K562 (cell line): ENCODE measurements around the gene EIF3M. TPM values are rescaled to one million over a fixed set of nuclear protein-coding genes. Genes with fewer than 3 reads are reported as not detected.

Experiments used
- ATAC-seq: fragments of 200-7000 bp; cut with Tn5 transposase; 3 replicates; pipeline ENCODE4 v1.9.1; 2020; ENCODE audit warnings: moderate library complexity
- BruUV-seq: library from RNA; stranded (reverse); fragments of 400-500 nt; replicated peaks from 2 replicates; lab custom pipeline; 2021; lab: Mats Ljungman, UMichigan
- CTCF ChIA-PET: fragments of 300-600 bp; formaldehyde crosslinking; extraction: SDS; loops from one replicate; lab custom pipeline; 2021; ENCODE audit warnings: low intra/inter-chr PET ratio; lab: Yijun Ruan, JAX
- POLR2A ChIA-PET: fragments of 300-600, 350-650 bp; sonication (Branson Sonifier 250); formaldehyde crosslinking; extraction: SDS; loops from one replicate; lab custom pipeline; 2021; ENCODE audit warnings: antibody characterized with exemption, inconsistent platforms; lab: Yijun Ruan, JAX
- DNase-seq, 4 experiments: peaks; one replicate each; pipeline versions ENCODE4 v3.0.0 to v3.0.0-alpha.2; 2011 to 2018; ENCODE audit warnings: low spot score in 3 of 4, mixed read lengths in 3 of 4; ENCODE audit errors: extremely low read depth in 1 of 4
- FAIRE-seq: peaks from 2 replicates; lab custom pipeline; 2011; peaks lifted over from hg19 to GRCh38; lab: Jason Lieb, UNC
- H2AFZ ChIP-seq: 2 replicates; pipeline ENCODE4 v1.6.0; 2011; ENCODE audit warnings: low read depth, low read length, control low read depth, inconsistent platforms
- H3K27ac ChIP-seq: fragments of 200-600 bp; 3 replicates; pipeline ENCODE4 v1.8.0; 2011; ENCODE audit warnings: low read depth, mild to moderate bottlenecking, control low read depth, inconsistent platforms, low read length, moderate library complexity, mixed read lengths; ENCODE audit errors: extremely low read depth
- H3K27me3 ChIP-seq, 2 experiments: fragments of 300-600 bp in 1 of 2; 2 replicates in 1 of 2; 3 replicates in 1 of 2; pipeline versions ENCODE4 v1.6.0 to v1.8.0; 2011; ENCODE audit warnings: inconsistent platforms in 2 of 2, low read length in 2 of 2, mild to moderate bottlenecking in 1 of 2, mixed read lengths in 1 of 2, moderate library complexity in 1 of 2; ENCODE audit not compliant: control insufficient read depth in 2 of 2, insufficient read depth in 2 of 2
- H3K36me3 ChIP-seq: fragments of 300-600 bp; 3 replicates; pipeline ENCODE4 v1.8.0; 2011; ENCODE audit warnings: mild to moderate bottlenecking, low read length, inconsistent platforms; ENCODE audit not compliant: control insufficient read depth, insufficient read depth
- H3K4me1 ChIP-seq, 2 experiments: fragments of 200-600 bp in 1 of 2; replicated peaks in 1 of 2; 2 replicates in 1 of 2; 3 replicates in 1 of 2; pipeline versions ENCODE4 v1.5.1 to v1.8.0; 2011; ENCODE audit warnings: inconsistent platforms in 2 of 2, low read length in 2 of 2, mild to moderate bottlenecking in 1 of 2, mixed read lengths in 1 of 2, moderate library complexity in 1 of 2; ENCODE audit not compliant: control insufficient read depth in 2 of 2, insufficient read depth in 2 of 2
- H3K4me2 ChIP-seq: 2 replicates; pipeline ENCODE4 v1.6.1; 2011; ENCODE audit warnings: low read length, control low read depth, inconsistent platforms, mixed read lengths; ENCODE audit not compliant: insufficient read depth
- H3K4me3 ChIP-seq: fragments of 200-600 bp; sonication (generic), shearing (Covaris generic); 2 replicates; pipeline ENCODE4 v1.5.1; 2016; ENCODE audit warnings: control low read depth, inconsistent platforms
- H3K79me2 ChIP-seq: fragments of 200-600 bp; 3 replicates; pipeline ENCODE4 v1.8.0; 2011; ENCODE audit warnings: low read length, inconsistent platforms; ENCODE audit not compliant: control insufficient read depth, insufficient read depth
- H3K9ac ChIP-seq, 2 experiments: 2 replicates each; pipeline versions ENCODE4 v1.6.0 to v1.6.1; 2011; ENCODE audit warnings: low read depth in 2 of 2, low read length in 2 of 2, control low read depth in 1 of 2, inconsistent platforms in 1 of 2, mild to moderate bottlenecking in 1 of 2, mixed read lengths in 1 of 2; ENCODE audit not compliant: insufficient read depth in 1 of 2
- H3K9me1 ChIP-seq: one replicate; pipeline ENCODE4 v1.6.0; 2011; ENCODE audit warnings: inconsistent platforms, mild to moderate bottlenecking, low read length, moderate library complexity; ENCODE audit not compliant: control insufficient read depth, insufficient read depth
- H3K9me3 ChIP-seq: replicated peaks from 2 replicates; pipeline ENCODE4 v1.5.1; 2011; ENCODE audit warnings: low read depth, low read length, inconsistent platforms; ENCODE audit not compliant: control insufficient read depth, insufficient read depth
- H4K20me1 ChIP-seq: replicated peaks from 2 replicates; pipeline ENCODE4 v1.6.1; 2011; ENCODE audit warnings: low read length, inconsistent platforms, mixed read lengths; ENCODE audit not compliant: control insufficient read depth, insufficient read depth
- ARID1B ChIP-seq: fragments of 450-650 bp; IDR thresholded peaks from 2 replicates; pipeline ENCODE4 v1.6.1; 2016; ENCODE audit warnings: antibody characterized with exemption, mild to moderate bottlenecking, inconsistent platforms
- BDP1 ChIP-seq: IDR thresholded peaks from 3 replicates; pipeline ENCODE4 v1.6.1; 2011; ENCODE audit not compliant: insufficient read length, insufficient read depth
- CBX5 ChIP-seq: IDR thresholded peaks from 2 replicates; pipeline ENCODE4 v1.6.1; 2014; ENCODE audit warnings: low read depth, borderline replicate concordance
- EGR1 ChIP-seq: fragments of 450-650 bp; conservative IDR thresholded peaks from 2 replicates; pipeline ENCODE4 v1.6.1; 2017; ENCODE audit warnings: mild to moderate bottlenecking
- HDAC1 ChIP-seq, 2 experiments: fragments of 450-650 bp; IDR thresholded peaks; 2 replicates each; pipeline ENCODE4 v1.6.1; 2016 to 2017; ENCODE audit warnings: inconsistent platforms in 1 of 2, mild to moderate bottlenecking in 1 of 2, moderate library complexity in 1 of 2
- IFI16 ChIP-seq: fragments of 250-450 bp; sonication (Bioruptor Pico); IDR thresholded peaks from 2 replicates; pipeline ENCODE4 v2.1.2; 2022; ENCODE audit warnings: mild to moderate bottlenecking, inconsistent platforms
- NEUROD1 ChIP-seq: fragments of 150-350 bp; IDR thresholded peaks from 2 replicates; pipeline ENCODE4 v1.6.1; 2014; ENCODE audit warnings: borderline replicate concordance, low read length, low read depth; ENCODE audit not compliant: partially characterized antibody
- PHF21A ChIP-seq: fragments of 450-650 bp; IDR thresholded peaks from 2 replicates; pipeline ENCODE4 v1.6.1; 2017; ENCODE audit warnings: low read depth, borderline replicate concordance
- PHTF2 ChIP-seq: fragments of 250-450 bp; sonication (Bioruptor Pico); IDR thresholded peaks from 2 replicates; pipeline ENCODE4 v1.5.0; 2021; ENCODE audit warnings: mild to moderate bottlenecking
- SP2 ChIP-seq: IDR thresholded peaks from 2 replicates; pipeline ENCODE4 v1.6.1; 2011; ENCODE audit warnings: mild to moderate bottlenecking, low read depth, low read length, moderate library complexity; ENCODE audit not compliant: poor library complexity, severe bottlenecking; ENCODE audit errors: extremely low read depth
- U2AF2 ChIP-seq: fragments of 200-400 bp; formaldehyde crosslinking; optimal IDR thresholded peaks from 2 replicates; pipeline ENCODE3; 2017; ENCODE audit warnings: low read depth, mild to moderate bottlenecking, low read length
- ZNF395 ChIP-seq: fragments of 200-800 bp; sonication (Bioruptor generic); IDR thresholded peaks from 2 replicates; pipeline ENCODE4 v1.6.1; 2017; ENCODE audit warnings: missing genetic modification characterization, missing compliant biosample characterization
- ZNF449 ChIP-seq: fragments of 250-450 bp; sonication (Bioruptor Pico); IDR thresholded peaks from 2 replicates; pipeline ENCODE4 v1.8.0; 2022; ENCODE audit warnings: moderate library complexity, mild to moderate bottlenecking, inconsistent platforms
- WGBS: fragments of 100-300 bp; shearing (Covaris generic); methylation state at CpG from one replicate; pipeline ENCODE4 v1.1.6; 2016; ENCODE audit warnings: low coverage, mixed read lengths; ENCODE audit not compliant: insufficient coverage; ENCODE audit errors: missing lambda C conversion rate; 5-methylcytosine and 5-hydroxymethylcytosine counted together
- in situ Hi-C: fragments of 300-500 bp; cut with MboI; formaldehyde crosslinking; loops from 4 replicates; pipeline ENCODE4 v1.15.0; 2018; ENCODE audit warnings: inconsistent platforms, mixed read lengths
- intact Hi-C: fragments of 100-400 bp; cut with micrococcal nuclease; formaldehyde crosslinking; loops from 2 replicates; pipeline ENCODE4 v1.14.2; 2022
- polyA plus RNA-seq, 8 experiments: library from polyadenylated mRNA; depleted of rRNA in 4 of 8; stranded (reverse) in 5 of 8; unstranded in 3 of 8; fragments of >200 nt; fragmentation: Nextera tagmentation in 2 of 8; fragmentation: Illumina TruSeq in 1 of 8; extraction: Ambion mirVana in 2 of 8; extraction: Trizol in 1 of 8; gene quantifications; 2 replicates each; pipeline versions ENCODE4 v1.2.1 to v1.2.3, GENCODE V29; 2011 to 2014; ENCODE audit warnings: inconsistent platforms in 1 of 8, missing spikeins in 1 of 8
- total RNA-seq, 7 experiments: library from RNA; depleted of rRNA in 6 of 7; stranded (reverse); fragments of >200 nt in 6 of 7; fragmentation: Illumina TruSeq in 2 of 7; extraction: Trizol in 2 of 7; gene quantifications; 2 replicates each; pipeline versions ENCODE4 v1.2.1 to v1.2.3, GENCODE V29; 2011 to 2021; ENCODE audit warnings: low replicate concordance in 1 of 7

Gene EIF3M
- total and polyA plus RNA-seq, 9 of the 15 experiments (the other 6 are each of a cell fraction or from before 2014, with no cell fraction given): 602 to 2,015 (median 1,058) TPM

- no peaks in the 10 kb centered on the region for H3K9me1 ChIP-seq
- H3K27ac ChIP-seq: no peak overlapping the region
- no peak for DNase-seq
- no peak overlapping the region for H2AFZ ChIP-seq
- no peak overlapping the region for H3K9ac ChIP-seq
- WGBS: 73% methylated on average over 3 of the region's 3 CpGs
- ChIA-PET POLR2A (interaction anchor here (0.6 kb wide), 1 partner anchor 274 kb away, joined by 3 read pairs; no protein-coding TSS in a partner anchor), CTCF (no interaction called here)
- H3K4me2 ChIP-seq: no peak overlapping the region
- no peaks in the 10 kb centered on the region; the same call in none of the 2 replicates for H3K9me3 ChIP-seq
- no peaks in the 10 kb centered on the region for H3K27me3 ChIP-seq
- no peak overlapping the region for H3K4me3 ChIP-seq
- no TSS peak for BruUV-seq
- no peak for ATAC-seq
- intact Hi-C loops: no loop called here
- H4K20me1 ChIP-seq: no peaks in the 10 kb centered on the region
- H3K4me1 ChIP-seq: no peaks in the 10 kb centered on the region
- in situ Hi-C loops: no loop called here
- no peaks in the 10 kb centered on the region for H3K79me2 ChIP-seq
- FAIRE-seq: no peak
- H3K36me3 ChIP-seq: peaks cover 3% of the 10 kb centered on the region; the same call in 1 of the 3 replicates
- TF ChIP-seq PHF21A (no peak), CBX5 (no peak), BDP1 (no peak), ZNF449 (CRISPR knock-in tag) (no peak), ARID1B (no peak), PHTF2 (no peak), HDAC1 (IDR thresholded peaks at IDR 0.05) (no peak), SP2 (no peak), IFI16 (CRISPR knock-in tag) (no peak), ZNF395 (CRISPR knock-in tag) (no peak), NEUROD1 (no peak), U2AF2 (no peak), EGR1 (no peak)
These were observed 27.2 kb downstream of the EIF3M start for GRCh38 chr11:32610797-32611352.
